Measurements from ENCODE around the gene DUSP10.

The DUSP10 gene

GRCh38 chr1:221766210-221766609 is 24.3 kb upstream of the DUSP10 start:
- TF ChIP-seq CTCF (conservative IDR thresholded peaks at IDR 0.05; ENCODE audit: low read length) = no peak
- DNase-seq (ENCODE audit: low read depth) = peak; percentile 90

GRCh38 chr1:221765527-221765926 is 23.6 kb upstream of the DUSP10 start:
- no peak overlapping the region for H3K4me3 ChIP-seq (ENCODE audit: low read length)
- TF ChIP-seq CTCF (conservative IDR thresholded peaks at IDR 0.05; ENCODE audit: low read length) = no peak
- DNase-seq (ENCODE audit: low read depth) = no peak

More at GRCh38 chr1:221766210-221766609, 24.3 kb upstream of the DUSP10 start:
- H3K4me3 ChIP-seq (ENCODE audit: low read length) = no peak overlapping the region

GRCh38 chr1:221762121-221762520 is 20.2 kb upstream of the DUSP10 start:
- TF ChIP-seq CTCF (conservative IDR thresholded peaks at IDR 0.05; ENCODE audit: low read length) = no peak
- no peak for DNase-seq (ENCODE audit: low read depth)
- H3K4me3 ChIP-seq (ENCODE audit: low read length) = no peak overlapping the region

- no peak for DNase-seq (ENCODE audit: low read depth)
- TF ChIP-seq CTCF (conservative IDR thresholded peaks at IDR 0.05; ENCODE audit: low read length) = no peak
- no peak overlapping the region for H3K4me3 ChIP-seq (ENCODE audit: low read length)
These were observed 19.6 kb upstream of the DUSP10 start for GRCh38 chr1:221761354-221762002.

GRCh38 chr1:221760911-221761310 is 19.0 kb upstream of the DUSP10 start:
- no peak for DNase-seq (ENCODE audit: low read depth)
- no peak overlapping the region for H3K4me3 ChIP-seq (ENCODE audit: low read length)
- no peak for TF ChIP-seq CTCF (conservative IDR thresholded peaks at IDR 0.05; ENCODE audit: low read length)

GRCh38 chr1:221759436-221759835 is 17.5 kb upstream of the DUSP10 start:
- no peak overlapping the region for H3K4me3 ChIP-seq (ENCODE audit: low read length)
- DNase-seq (ENCODE audit: low read depth) = no peak
- no peak for TF ChIP-seq CTCF (conservative IDR thresholded peaks at IDR 0.05; ENCODE audit: low read length)

GRCh38 chr1:221758455-221758854 is 16.6 kb upstream of the DUSP10 start:
- DNase-seq (ENCODE audit: low read depth) = no peak
- no peak overlapping the region for H3K4me3 ChIP-seq (ENCODE audit: low read length)
- no peak for TF ChIP-seq CTCF (conservative IDR thresholded peaks at IDR 0.05; ENCODE audit: low read length)
